Uterus (tissue), 2 donors: ENCODE measurements around the gene SMOC2.

Experiments
- CTCF ChIP-seq, 4 experiments: fragments of 200-600 bp in 2 of 4; fragments of 450-650 bp in 2 of 4; sonication (generic) in 2 of 4; IDR thresholded peaks; one replicate each; pipeline ENCODE4 v1.5.1; 2016 to 2019; ENCODE audit warnings: antibody characterized with exemption in 4 of 4, mild to moderate bottlenecking in 2 of 4, moderate library complexity in 1 of 4
- POLR2A ChIP-seq, 2 donors: fragments of 450-650 bp; IDR thresholded peaks; one replicate each; pipeline ENCODE4 v1.6.1; 2016; ENCODE audit warnings: antibody characterized with exemption in 2 of 2, mild to moderate bottlenecking in 1 of 2, moderate library complexity in 1 of 2

- TF ChIP-seq CTCF (IDR thresholded peaks at IDR 0.05), result no peak
- no peak for TF ChIP-seq POLR2A (IDR thresholded peaks at IDR 0.05)
These were observed 77.9 kb downstream of the SMOC2 start for GRCh38 chr6:168518867-168519266.
